ENCODE results near the gene GSS. TPM values are rescaled to one million over a fixed set of nuclear protein-coding genes. Genes with fewer than 3 reads are reported as not detected.
"Not testable (repeated sequence)": the region's sequence is repeated elsewhere in the genome, so short reads cannot be mapped to it uniquely, and the experiment has no call there.

Gene GSS
- total RNA-seq, 1 donor from 2014 or later: 17.2 TPM

- DNase-seq: no peak
- H3K27ac ChIP-seq (replicated peaks): peak overlapping the region; percentile 60
- intact Hi-C loops (cut with micrococcal nuclease): no loop called here
Observed at GRCh38 chr20:34915131-34915530, 40.5 kb downstream of the GSS start.

GRCh38 chr20:34907616-34908469, 47.8 kb downstream of the GSS start:
- intact Hi-C loops (cut with micrococcal nuclease): no loop called here
- TF ChIP-seq CTCF (IDR thresholded peaks at IDR 0.05; ENCODE audit: borderline replicate concordance): no peak
- peak overlapping the region; percentile 86 for H3K27ac ChIP-seq (replicated peaks)
- H3K36me3 ChIP-seq: no peaks in the 10 kb centered on the region
- peaks cover 62% of the 10 kb centered on the region for H3K4me1 ChIP-seq
- H3K4me3 ChIP-seq: no peak overlapping the region
- H3K27me3 ChIP-seq (ENCODE audit: low read depth): no peaks in the 10 kb centered on the region
- H3K9me3 ChIP-seq (replicated peaks): no peaks in the 10 kb centered on the region
- peak; percentile 53 for DNase-seq

More at GRCh38 chr20:34915131-34915530, 40.5 kb downstream of the GSS start:
- H3K4me3 ChIP-seq: no peak overlapping the region
- H3K4me1 ChIP-seq: peaks cover 46% of the 10 kb centered on the region
- no peaks in the 10 kb centered on the region for H3K9me3 ChIP-seq (replicated peaks)
- peaks cover 26% of the 10 kb centered on the region for H3K36me3 ChIP-seq
- TF ChIP-seq CTCF (IDR thresholded peaks at IDR 0.05; ENCODE audit: borderline replicate concordance): no peak
- no peaks in the 10 kb centered on the region for H3K27me3 ChIP-seq (ENCODE audit: low read depth)

GRCh38 chr20:34904202-34904621, 51.4 kb downstream of the GSS start:
- TF ChIP-seq CTCF (IDR thresholded peaks at IDR 0.05; ENCODE audit: borderline replicate concordance): no peak
- Histone ChIP-seq H3K9me3 (replicated peaks) (no peaks in the 10 kb centered on the region), H3K4me3 (no peak overlapping the region), H3K36me3 (peaks cover 11% of the 10 kb centered on the region), H3K27me3 (ENCODE audit: low read depth) (no peaks in the 10 kb centered on the region), H3K4me1 (peaks cover 80% of the 10 kb centered on the region), H3K27ac (replicated peaks) (peak overlapping the region; percentile 86)
- no peak for DNase-seq
- intact Hi-C loops (cut with micrococcal nuclease): no loop called here

- peak overlapping the region; percentile 67 for H3K27ac ChIP-seq (replicated peaks)
- intact Hi-C loops (cut with micrococcal nuclease); H3K27me3 ChIP-seq (ENCODE audit: low read depth); H3K9me3 ChIP-seq (replicated peaks); DNase-seq; H3K4me3 ChIP-seq: not testable (repeated sequence)
- peaks cover 68% of the 10 kb centered on the region for H3K4me1 ChIP-seq
- peaks cover 11% of the 10 kb centered on the region for H3K36me3 ChIP-seq
Observed at GRCh38 chr20:34898731-34899130, 56.9 kb downstream of the GSS start.

- intact Hi-C loops (cut with micrococcal nuclease); H3K4me3 ChIP-seq; H3K27me3 ChIP-seq (ENCODE audit: low read depth); H3K9me3 ChIP-seq (replicated peaks); H3K27ac ChIP-seq (replicated peaks); DNase-seq: not testable (repeated sequence)
- peaks cover 11% of the 10 kb centered on the region for H3K36me3 ChIP-seq
- peaks cover 62% of the 10 kb centered on the region for H3K4me1 ChIP-seq
Observed at GRCh38 chr20:34898129-34898528, 57.5 kb downstream of the GSS start.

- peaks cover 71% of the 10 kb centered on the region for H3K4me1 ChIP-seq
- H3K27ac ChIP-seq (replicated peaks): peak overlapping the region; percentile 71
- H3K9me3 ChIP-seq (replicated peaks): no peaks in the 10 kb centered on the region
- no peak overlapping the region for H3K4me3 ChIP-seq
- no peak for DNase-seq
- intact Hi-C loops (cut with micrococcal nuclease): no loop called here
- no peaks in the 10 kb centered on the region for H3K27me3 ChIP-seq (ENCODE audit: low read depth)
- no peak for TF ChIP-seq CTCF (IDR thresholded peaks at IDR 0.05; ENCODE audit: borderline replicate concordance)
- H3K36me3 ChIP-seq: peaks cover 5% of the 10 kb centered on the region
Observed at GRCh38 chr20:34896086-34896621, 59.5 kb downstream of the GSS start.
